ENCODE measurements around the gene PRKG1. TPM values are rescaled to one million over a fixed set of nuclear protein-coding genes. Genes with fewer than 3 reads are reported as not detected.

Gene PRKG1
- total and polyA plus RNA-seq, 2 of the 4 experiments (the other 2 are of a cell fraction): 3.5 to 18.3 TPM

- TF ChIP-seq MXI1 (IDR thresholded peaks at IDR 0.05; ENCODE audit: borderline replicate concordance, low read depth, low read length): no peak
- TF ChIP-seq, protein P1, sequence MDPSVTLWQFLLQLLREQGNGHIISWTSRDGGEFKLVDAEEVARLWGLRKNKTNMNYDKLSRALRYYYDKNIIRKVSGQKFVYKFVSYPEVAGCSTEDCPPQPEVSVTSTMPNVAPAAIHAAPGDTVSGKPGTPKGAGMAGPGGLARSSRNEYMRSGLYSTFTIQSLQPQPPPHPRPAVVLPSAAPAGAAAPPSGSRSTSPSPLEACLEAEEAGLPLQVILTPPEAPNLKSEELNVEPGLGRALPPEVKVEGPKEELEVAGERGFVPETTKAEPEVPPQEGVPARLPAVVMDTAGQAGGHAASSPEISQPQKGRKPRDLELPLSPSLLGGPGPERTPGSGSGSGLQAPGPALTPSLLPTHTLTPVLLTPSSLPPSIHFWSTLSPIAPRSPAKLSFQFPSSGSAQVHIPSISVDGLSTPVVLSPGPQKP (IDR thresholded peaks at IDR 0.05; ENCODE audit: borderline replicate concordance, low read depth, low read length): no peak
- TF ChIP-seq RFX5 (IDR thresholded peaks at IDR 0.05; ENCODE audit: low read depth, low read length): no peak
- no peak for TF ChIP-seq CTCF (conservative IDR thresholded peaks at IDR 0.05; ENCODE audit: low read depth, low read length)
- TF ChIP-seq NFE2L2 (IDR thresholded peaks at IDR 0.05; ENCODE audit: low read depth, low read length): no peak
- no peak for TF ChIP-seq CHD1 (IDR thresholded peaks at IDR 0.05; ENCODE audit: low read depth, low read length)
- TF ChIP-seq RCOR1 (IDR thresholded peaks at IDR 0.05; ENCODE audit: insufficient replicate concordance, low read length): no peak
- no peak for TF ChIP-seq CEBPB (IDR thresholded peaks at IDR 0.05; ENCODE audit: low read depth, low read length)
- TF ChIP-seq BHLHE40 (IDR thresholded peaks at IDR 0.05; ENCODE audit: low read depth, low read length): no peak
- TF ChIP-seq POLR2A (IDR thresholded peaks at IDR 0.05; ENCODE audit: low read depth, low read length): no peak
- no peak for TF ChIP-seq SMC3 (IDR thresholded peaks at IDR 0.05; ENCODE audit: low read depth, low read length)
- no peak for TF ChIP-seq MAFK (IDR thresholded peaks at IDR 0.05; ENCODE audit: low read depth, low read length)
- TF ChIP-seq FOS (IDR thresholded peaks at IDR 0.05; ENCODE audit: low read depth, low read length): no peak
- no peak for TF ChIP-seq MAZ (IDR thresholded peaks at IDR 0.05; ENCODE audit: borderline replicate concordance, low read depth, low read length)
- no peak for TF ChIP-seq RAD21 (IDR thresholded peaks at IDR 0.05; ENCODE audit: low read length)
- TF ChIP-seq, protein P2, sequence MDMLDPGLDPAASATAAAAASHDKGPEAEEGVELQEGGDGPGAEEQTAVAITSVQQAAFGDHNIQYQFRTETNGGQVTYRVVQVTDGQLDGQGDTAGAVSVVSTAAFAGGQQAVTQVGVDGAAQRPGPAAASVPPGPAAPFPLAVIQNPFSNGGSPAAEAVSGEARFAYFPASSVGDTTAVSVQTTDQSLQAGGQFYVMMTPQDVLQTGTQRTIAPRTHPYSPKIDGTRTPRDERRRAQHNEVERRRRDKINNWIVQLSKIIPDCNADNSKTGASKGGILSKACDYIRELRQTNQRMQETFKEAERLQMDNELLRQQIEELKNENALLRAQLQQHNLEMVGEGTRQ (IDR thresholded peaks at IDR 0.05; ENCODE audit: low read depth, low read length): no peak
These were observed 171.9 kb downstream of the PRKG1 start for GRCh38 chr10:51246156-51246555.

More at GRCh38 chr10:51246156-51246555, 171.9 kb downstream of the PRKG1 start:
- Histone ChIP-seq H2AK5ac (ENCODE audit: low read depth, low read length) (no peak overlapping the region), H3K9me1 (ENCODE audit: insufficient read depth, low read length) (no peaks in the 10 kb centered on the region), H2BK120ac (ENCODE audit: low read depth, low read length) (no peak overlapping the region), H4K8ac (ENCODE audit: low read depth in 2 of 2, low read length in 2 of 2) (no peak overlapping the region), H3K18ac (ENCODE audit: low read depth, low read length) (no peak overlapping the region), H4K91ac (ENCODE audit: insufficient read depth, low read depth, low read length) (no peak overlapping the region), H2BK5ac (ENCODE audit: low read depth, low read length, poor library complexity, severe bottlenecking) (no peak overlapping the region), H2AK9ac (replicated peaks; ENCODE audit: low read depth, low read length, poor library complexity) (no peak overlapping the region), H3K4me3 (ENCODE audit: insufficient read depth, low read depth, low read length) (no peak overlapping the region), H3K56ac (ENCODE audit: extremely low read depth, insufficient read depth, low read length) (no peak overlapping the region), H4K20me1 (ENCODE audit: insufficient read depth, low read length) (no peaks in the 10 kb centered on the region; the same call in 1 of the 2 replicates), H2BK20ac (ENCODE audit: low read depth, low read length) (no peak overlapping the region), H3K79me1 (ENCODE audit: low read depth in 1 of 2, low read length in 2 of 2) (peaks cover 0 to 13% of the 10 kb centered on the region in 2 experiments; a peak in 1 of 4 replicates), H3K4me1 (ENCODE audit: control insufficient read depth, insufficient read depth, low read length) (no peaks in the 10 kb centered on the region), H3K27ac (ENCODE audit: insufficient read depth, low read length) (no peak overlapping the region), H3K36me3 (ENCODE audit: control insufficient read depth, insufficient read depth, low read length) (no peaks in the 10 kb centered on the region), H3K27me3 (ENCODE audit: control insufficient read depth, insufficient read depth, low read length) (no peaks in the 10 kb centered on the region), H4K5ac (ENCODE audit: low read depth, low read length) (no peak overlapping the region), H3K23ac (ENCODE audit: low read depth, low read length) (no peak overlapping the region), H3K4ac (ENCODE audit: low read depth, low read length) (no peak overlapping the region), H3K9me3 (ENCODE audit: control insufficient read depth, insufficient read depth, low read length) (no peaks in the 10 kb centered on the region), H2BK15ac (ENCODE audit: low read depth, low read length) (no peak overlapping the region), H3K14ac (replicated peaks; ENCODE audit: low read depth, low read length) (no peak overlapping the region), H2AFZ (replicated peaks; ENCODE audit: low read length, poor library complexity) (no peak overlapping the region), H3K4me2 (ENCODE audit: low read depth, low read length) (no peak overlapping the region), H3K9ac (ENCODE audit: low read depth, low read length) (no peak overlapping the region)
- ChIA-PET CTCF (interaction anchor here (1.3 kb wide), 1 partner anchor 9 kb away, joined by 3 read pairs; no protein-coding TSS in a partner anchor), POLR2A (ENCODE audit: unreplicated experiment) (no interaction called here)
- in situ Hi-C loops (cut with MboI; ENCODE audit: low sequenced_read_pairs) (no loop called here), intact Hi-C loops (cut with micrococcal nuclease) (no loop called here), dilution Hi-C loops (cut with HindIII; ENCODE audit: low sequenced_read_pairs, unreplicated experiment) (no loop called here)
- WGBS, 2 experiments (ENCODE audit: extremely low coverage in 2 of 2, insufficient read length in 1 of 2): no CpG with 5 or more reads among the region's 1 CpG
- ATAC-seq (ENCODE audit: low read depth) (no peak), DNase-seq (no peak)
- no TSS peak for BruUV-seq (replicated peaks)
